Small intestine (tissue), 7 donors: ENCODE data around the gene RPP21. TPM values are rescaled to one million over a fixed set of nuclear protein-coding genes. Genes with fewer than 3 reads are reported as not detected.

ENCODE experiments used
- DNase-seq, 2 donors: peaks; one replicate each; pipeline versions ENCODE4 v3.0.0 to v3.0.0-alpha.2; 2013
- FAIRE-seq: peaks from 2 replicates; lab custom pipeline; 2012; peaks lifted over from hg19 to GRCh38; lab: Jason Lieb, UNC
- H3K27ac ChIP-seq, 3 donors: one replicate each; pipeline ENCODE4 v1.5.1; 2013; ENCODE audit warnings: low read length in 2 of 3, mild to moderate bottlenecking in 2 of 3, control low read depth in 1 of 3, inconsistent platforms in 1 of 3, low read depth in 1 of 3, moderate library complexity in 1 of 3
- H3K27me3 ChIP-seq, 3 donors: one replicate each; pipeline ENCODE4 v1.6.1; 2013; ENCODE audit warnings: low read length in 3 of 3, inconsistent platforms in 1 of 3; ENCODE audit not compliant: control insufficient read depth in 3 of 3, insufficient read depth in 3 of 3
- H3K36me3 ChIP-seq, 3 donors: one replicate each; pipeline ENCODE4 v1.6.1; 2013; ENCODE audit warnings: low read length in 3 of 3, inconsistent platforms in 1 of 3, low read depth in 1 of 3, mild to moderate bottlenecking in 1 of 3, moderate library complexity in 1 of 3; ENCODE audit not compliant: control insufficient read depth in 3 of 3, insufficient read depth in 2 of 3
- H3K4me1 ChIP-seq, 3 donors: one replicate each; pipeline ENCODE4 v1.6.1; 2013; ENCODE audit warnings: low read length in 2 of 3, inconsistent platforms in 1 of 3, low read depth in 1 of 3, mild to moderate bottlenecking in 1 of 3, moderate library complexity in 1 of 3; ENCODE audit not compliant: control insufficient read depth in 3 of 3, insufficient read depth in 2 of 3
- H3K4me3 ChIP-seq, 3 donors: one replicate each; pipeline ENCODE4 v1.5.1; 2013; ENCODE audit warnings: low read length in 3 of 3, control low read depth in 1 of 3, inconsistent platforms in 1 of 3, low read depth in 1 of 3, mild to moderate bottlenecking in 1 of 3, moderate library complexity in 1 of 3
- H3K9me3 ChIP-seq, 2 donors: one replicate each; pipeline ENCODE4 v1.6.1; 2013; ENCODE audit warnings: low read depth in 1 of 2, low read length in 1 of 2; ENCODE audit not compliant: control insufficient read depth in 2 of 2, insufficient read depth in 1 of 2
- WGBS, 3 donors: extraction: QIAGEN DNeasy Blood & Tissue Kit; methylation state at CpG; one replicate each; pipeline ENCODE4 v1.1.7; 2013; 5-methylcytosine and 5-hydroxymethylcytosine counted together
- polyA plus RNA-seq, 4 donors: library from polyadenylated mRNA; stranded (reverse) in 3 of 4; unstranded in 1 of 4; fragments of 200-250 nt in 3 of 4; fragments of 120-200 nt in 1 of 4; gene quantifications; one replicate each; pipeline versions ENCODE4 v1.2.1 to v1.2.3, GENCODE V29; 2013
- donor health status: healthy with polysubstance abuse.
- donor health status: control.
- donor health status: control.
- donor health status: Bipolar disorder and iron deficiency.
- donor health status: healthy.

The RPP21 gene
- polyA plus RNA-seq, 4 donors, result 71.1 to 100 (median 85.2) TPM

GRCh38 chr6:30312676-30313321 lies 32.2 kb upstream of the RPP21 start:
- Histone ChIP-seq H3K9me3 (no peaks in the 10 kb centered on the region), H3K27me3 (no peaks in the 10 kb centered on the region), H3K4me1 (peaks cover 0 to 21% (median 2%) of the 10 kb centered on the region in 3 donors), H3K36me3 (peaks cover 5 to 14% (median 9%) of the 10 kb centered on the region in 3 donors), H3K27ac (no peak overlapping the region), H3K4me3 (no peak overlapping the region)
- no peak for DNase-seq
- FAIRE-seq, result no peak
- WGBS, 3 donors, result 96 to 100% (median 100%) methylated on average over 1 of the region's 1 CpG

DNA sequence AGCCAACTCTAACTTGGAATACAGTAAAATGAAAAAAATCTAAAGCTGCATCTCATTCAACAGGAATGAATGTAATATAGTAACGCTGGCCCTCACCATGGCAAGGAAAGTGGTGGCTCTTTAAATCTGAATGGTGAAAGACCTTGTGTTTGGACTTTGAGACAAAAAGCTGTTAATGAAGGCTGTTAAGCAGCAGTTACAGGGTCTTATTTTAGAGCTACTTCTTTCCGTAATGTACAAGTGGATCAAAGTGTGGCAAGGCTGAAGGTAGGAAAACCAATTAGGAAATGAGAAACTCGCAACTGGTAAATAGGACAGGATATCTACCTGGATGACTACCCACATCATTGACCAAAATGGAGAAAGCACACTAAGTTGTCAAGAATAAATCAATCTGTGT lies 29.8 kb upstream of the RPP21 start:
- H3K4me1 ChIP-seq, result peaks cover 0 to 21% (median 2%) of the 10 kb centered on the region in 3 donors
- DNase-seq (peak in 1 of 2 donors; percentile 53), FAIRE-seq (no peak)
- H3K27ac ChIP-seq, result no peak overlapping the region
- peaks cover 5 to 14% (median 9%) of the 10 kb centered on the region in 3 donors for H3K36me3 ChIP-seq
- H3K27me3 ChIP-seq, result no peaks in the 10 kb centered on the region
- no peaks in the 10 kb centered on the region for H3K9me3 ChIP-seq
- 69 to 88% (median 79%) methylated on average over 3 of the region's 3 CpGs for WGBS, 3 donors
- H3K4me3 ChIP-seq, result no peak overlapping the region

- WGBS, 3 donors, result 44 to 67% (median 47%) methylated on average over 6 of the region's 6 CpGs
- Histone ChIP-seq H3K4me3 (no peak overlapping the region), H3K4me1 (peaks cover 0 to 18% (median 11%) of the 10 kb centered on the region in 3 donors), H3K27ac (no peak overlapping the region), H3K27me3 (no peaks in the 10 kb centered on the region), H3K9me3 (no peaks in the 10 kb centered on the region), H3K36me3 (peaks cover 4 to 11% (median 11%) of the 10 kb centered on the region in 3 donors)
- DNase-seq (peak in 1 of 2 donors; percentile 25), FAIRE-seq (no peak)
Observed at GRCh38 chr6:30317913-30318589, 26.9 kb upstream of the RPP21 start.

DNA sequence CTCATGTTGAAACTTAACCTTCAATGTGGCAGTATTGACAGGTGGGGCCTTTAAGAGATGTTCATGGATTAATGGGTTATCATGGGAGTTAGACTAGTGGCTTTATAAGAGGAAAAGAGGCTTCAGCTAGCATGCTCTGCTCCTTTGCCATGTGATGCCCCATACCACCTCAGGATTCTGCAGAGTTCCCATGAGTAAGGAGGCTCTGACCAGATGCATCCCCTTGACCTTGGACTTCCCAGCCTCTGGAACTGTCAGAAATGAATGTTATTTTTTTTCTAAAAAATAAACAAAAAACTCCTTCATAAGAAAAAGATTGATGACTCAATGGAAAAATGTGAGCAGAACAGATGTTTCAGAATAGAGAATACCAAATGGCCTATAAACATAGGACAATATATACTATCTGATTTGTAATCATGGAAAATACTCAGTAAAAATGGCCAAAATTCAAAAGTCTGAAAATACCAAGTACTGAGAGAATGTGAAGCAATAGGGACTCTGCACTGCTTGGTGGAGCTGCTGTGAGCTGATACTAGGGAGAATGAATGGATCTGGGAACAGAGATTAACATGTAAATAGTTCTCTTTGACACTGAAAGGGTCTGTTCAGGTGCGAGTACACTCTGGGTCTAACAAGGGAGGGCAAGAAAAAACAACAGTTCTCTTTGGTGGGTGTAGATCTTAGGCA lies 25.7 kb upstream of the RPP21 start:
- DNase-seq (no peak), FAIRE-seq (no peak)
- H3K9me3 ChIP-seq, result no peaks in the 10 kb centered on the region
- 86 to 92% (median 92%) methylated on average over 1 of the region's 1 CpG for WGBS, 3 donors
- H3K36me3 ChIP-seq, result peaks cover 0 to 9% (median 4%) of the 10 kb centered on the region in 3 donors
- no peaks in the 10 kb centered on the region for H3K27me3 ChIP-seq
- H3K27ac ChIP-seq, result no peak overlapping the region
- H3K4me1 ChIP-seq, result peaks cover 0 to 18% (median 13%) of the 10 kb centered on the region in 3 donors
- no peak overlapping the region for H3K4me3 ChIP-seq

DNA sequence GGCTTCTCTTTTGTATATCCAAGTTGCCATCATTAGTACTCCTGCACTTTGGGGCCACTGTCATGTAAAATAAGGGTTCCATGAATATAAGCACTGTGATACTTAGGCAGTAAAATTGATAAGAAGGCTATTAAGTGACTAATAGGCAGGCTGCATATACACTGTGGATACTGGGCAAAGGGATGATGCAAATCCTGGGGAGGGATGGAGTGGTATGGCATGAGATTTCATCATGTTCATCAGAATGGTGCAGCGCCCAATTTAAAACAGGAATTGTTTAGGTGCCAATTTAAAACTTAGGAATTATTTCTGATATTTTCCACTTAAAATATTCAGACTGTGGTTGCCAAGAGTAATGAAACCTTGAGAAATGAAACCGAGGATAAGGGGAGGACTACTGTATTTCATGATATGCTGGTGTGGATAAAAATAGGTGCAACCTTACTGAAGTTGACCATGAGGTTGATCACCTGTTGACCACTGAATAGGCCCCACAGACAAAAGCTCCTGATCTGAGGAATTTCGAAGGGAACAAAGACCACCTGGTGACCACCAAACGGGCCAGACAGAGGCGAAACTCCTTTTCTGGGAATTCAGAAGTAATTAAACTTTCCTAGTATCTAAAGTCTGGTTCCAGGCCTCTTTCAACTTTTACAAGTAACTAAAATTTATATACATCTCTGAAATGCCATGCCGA lies 23.1 kb upstream of the RPP21 start:
- Histone ChIP-seq H3K36me3 (peaks cover 0 to 6% (median 0%) of the 10 kb centered on the region in 3 donors), H3K4me3 (no peak overlapping the region), H3K9me3 (no peaks in the 10 kb centered on the region), H3K27ac (peak overlapping the region in 1 of 3 donors; percentile 13), H3K4me1 (peaks cover 4 to 15% (median 13%) of the 10 kb centered on the region in 3 donors), H3K27me3 (no peaks in the 10 kb centered on the region)
- WGBS, 3 donors, result 90 to 94% (median 91%) methylated on average over 6 of the region's 6 CpGs
- DNase-seq, result peak; percentile 31 to 32
- FAIRE-seq, result no peak

GRCh38 chr6:30322527-30323501 lies 22.1 kb upstream of the RPP21 start:
- H3K9me3 ChIP-seq, result no peaks in the 10 kb centered on the region
- H3K27me3 ChIP-seq, result no peaks in the 10 kb centered on the region
- H3K4me3 ChIP-seq, result no peak overlapping the region
- H3K36me3 ChIP-seq, result peaks cover 0 to 6% (median 0%) of the 10 kb centered on the region in 3 donors
- DNase-seq, result no peak
- WGBS, 3 donors, result 77 to 89% (median 80%) methylated on average over 18 to 20 of the region's 20 CpGs
- no peak for FAIRE-seq
- H3K27ac ChIP-seq, result peak overlapping the region in 1 of 3 donors; percentile 4
- peaks cover 4 to 15% (median 13%) of the 10 kb centered on the region in 3 donors for H3K4me1 ChIP-seq

- Histone ChIP-seq H3K27me3 (no peaks in the 10 kb centered on the region), H3K4me3 (no peak overlapping the region), H3K4me1 (peaks cover 4 to 15% (median 13%) of the 10 kb centered on the region in 3 donors), H3K36me3 (peaks cover 0 to 6% (median 0%) of the 10 kb centered on the region in 3 donors), H3K9me3 (no peaks in the 10 kb centered on the region), H3K27ac (no peak overlapping the region)
- FAIRE-seq (no peak), DNase-seq (no peak)
- WGBS, 3 donors, result 81 to 96% (median 92%) methylated on average over 1 of the region's 1 CpG
Observed at GRCh38 chr6:30323806-30324205, 21.1 kb upstream of the RPP21 start.
